ENCODE data around the gene DYSF.
A peak's percentile ranks its signal among the peaks of the same experiment; 100 is the strongest.

DYSF gene

GRCh38 chr2:71503837-71504236 lies 50.5 kb downstream of the DYSF start:
- DNase-seq = no peak

- no peak for DNase-seq
Observed at GRCh38 chr2:71504611-71505010, 51.2 kb downstream of the DYSF start.

- DNase-seq = peak; percentile 14
Observed at GRCh38 chr2:71505086-71505769, 51.9 kb downstream of the DYSF start.

- DNase-seq = no peak
Observed at GRCh38 chr2:71505770-71506140, 52.4 kb downstream of the DYSF start.

GRCh38 chr2:71506222-71507153 lies 53.1 kb downstream of the DYSF start:
- DNase-seq = no peak

- no peak for DNase-seq
Observed at GRCh38 chr2:71507476-71507875, 54.1 kb downstream of the DYSF start.

GRCh38 chr2:71510196-71510807 lies 56.9 kb downstream of the DYSF start:
- peak; percentile 71 for DNase-seq

- DNase-seq = no peak
Observed at GRCh38 chr2:71510938-71511337, 57.6 kb downstream of the DYSF start.

- DNase-seq = no peak
Observed at GRCh38 chr2:71511776-71512175, 58.4 kb downstream of the DYSF start.

GRCh38 chr2:71512386-71512785 lies 59.0 kb downstream of the DYSF start:
- DNase-seq = no peak

GRCh38 chr2:71513096-71513495 lies 59.7 kb downstream of the DYSF start:
- DNase-seq = no peak

- DNase-seq = no peak
Observed at GRCh38 chr2:71513721-71514120, 60.4 kb downstream of the DYSF start.

GRCh38 chr2:71516253-71516888 lies 63.0 kb downstream of the DYSF start:
- no peak for DNase-seq

- DNase-seq = no peak
Observed at GRCh38 chr2:71517851-71518250, 64.5 kb downstream of the DYSF start.

GRCh38 chr2:71521436-71521950 lies 68.1 kb downstream of the DYSF start:
- no peak for DNase-seq

- DNase-seq = no peak
Observed at GRCh38 chr2:71524476-71524875, 71.1 kb downstream of the DYSF start.

- DNase-seq = no peak
Observed at GRCh38 chr2:71526141-71526540, 72.8 kb downstream of the DYSF start.

- DNase-seq = no peak
Observed at GRCh38 chr2:71526975-71527374, 73.6 kb downstream of the DYSF start.

- no peak for DNase-seq
Observed at GRCh38 chr2:71528131-71528591, 74.8 kb downstream of the DYSF start.

GRCh38 chr2:71528749-71529148 lies 75.4 kb downstream of the DYSF start:
- no peak for DNase-seq

GRCh38 chr2:71530211-71530610 lies 76.8 kb downstream of the DYSF start:
- no peak for DNase-seq

GRCh38 chr2:71530641-71531332 lies 77.4 kb downstream of the DYSF start:
- DNase-seq = peak; percentile 40
